ENCODE data around the gene TOGARAM2. TPM values are rescaled to one million over a fixed set of nuclear protein-coding genes. Genes with fewer than 3 reads are reported as not detected.

TOGARAM2 gene
- total RNA-seq, 1 experiment from 2014 or later: 0.61 TPM

GRCh38 chr2:29071032-29071975 lies 90.2 kb downstream of the TOGARAM2 start:
- BruUV-seq (replicated peaks): no TSS peak
- Mint-ChIP-seq H3K27me3 (ENCODE audit: insufficient read depth, unreplicated experiment) (no peaks in the 10 kb centered on the region), H3K9me3 (ENCODE audit: unreplicated experiment) (no peaks in the 10 kb centered on the region), H3K27ac (ENCODE audit: unreplicated experiment) (no peak overlapping the region), H3K4me1 (ENCODE audit: low read depth, unreplicated experiment) (no peaks in the 10 kb centered on the region), H3K36me3 (ENCODE audit: insufficient read depth, unreplicated experiment) (no peaks in the 10 kb centered on the region), H3K4me3 (ENCODE audit: unreplicated experiment) (no peak overlapping the region)
- CTCF ChIA-PET: no interaction called here
- Histone ChIP-seq H3K9me3 (no peaks in the 10 kb centered on the region), H3K36me3 (ENCODE audit: control insufficient read depth, insufficient read depth, low read length) (no peaks in the 10 kb centered on the region), H3K4me1 (no peaks in the 10 kb centered on the region), H3K27me3 (replicated peaks; ENCODE audit: control insufficient read depth, insufficient read depth, low read length) (no peaks in the 10 kb centered on the region), H3K4me3 (ENCODE audit: low read depth, low read length) (no peak overlapping the region)
- POLR2A ChIA-PET: interaction anchor here (0.6 kb wide), 1 partner anchor 31 kb away, joined by 3 read pairs; no protein-coding TSS in a partner anchor
- DNase-seq: no peak
- TF ChIP-seq CTCF (IDR thresholded peaks at IDR 0.05; ENCODE audit: insufficient read depth in 1 of 2, low read depth in 1 of 2, low read length in 1 of 2, severe bottlenecking in 1 of 2, unreplicated experiment in 1 of 2): no peak
- intact Hi-C loops (cut with micrococcal nuclease; ENCODE audit: unreplicated experiment): no loop called here

GRCh38 chr2:29072251-29072650 lies 91.2 kb downstream of the TOGARAM2 start:
- H3K4me1 ChIP-seq: no peaks in the 10 kb centered on the region
- Mint-ChIP-seq H3K9me3 (ENCODE audit: unreplicated experiment) (no peaks in the 10 kb centered on the region), H3K4me1 (ENCODE audit: low read depth, unreplicated experiment) (no peaks in the 10 kb centered on the region), H3K27me3 (ENCODE audit: insufficient read depth, unreplicated experiment) (no peaks in the 10 kb centered on the region), H3K36me3 (ENCODE audit: insufficient read depth, unreplicated experiment) (no peaks in the 10 kb centered on the region), H3K4me3 (ENCODE audit: unreplicated experiment) (no peak overlapping the region), H3K27ac (ENCODE audit: unreplicated experiment) (no peak overlapping the region)
- TF ChIP-seq CTCF (IDR thresholded peaks at IDR 0.05; ENCODE audit: insufficient read depth in 1 of 2, low read depth in 1 of 2, low read length in 1 of 2, severe bottlenecking in 1 of 2, unreplicated experiment in 1 of 2): no peak
- H3K36me3 ChIP-seq (ENCODE audit: control insufficient read depth, insufficient read depth, low read length): no peaks in the 10 kb centered on the region
- no TSS peak for BruUV-seq (replicated peaks)
- no peaks in the 10 kb centered on the region for H3K9me3 ChIP-seq
- no peak overlapping the region for H3K4me3 ChIP-seq (ENCODE audit: low read depth, low read length)
- ChIA-PET POLR2A (no interaction called here), CTCF (no interaction called here)
- H3K27me3 ChIP-seq (replicated peaks; ENCODE audit: control insufficient read depth, insufficient read depth, low read length): no peaks in the 10 kb centered on the region
- no peak for DNase-seq
- intact Hi-C loops (cut with micrococcal nuclease; ENCODE audit: unreplicated experiment): no loop called here

- Mint-ChIP-seq H3K9me3 (ENCODE audit: unreplicated experiment) (no peaks in the 10 kb centered on the region), H3K27me3 (ENCODE audit: insufficient read depth, unreplicated experiment) (no peaks in the 10 kb centered on the region), H3K4me3 (ENCODE audit: unreplicated experiment) (no peak overlapping the region), H3K36me3 (ENCODE audit: insufficient read depth, unreplicated experiment) (no peaks in the 10 kb centered on the region), H3K27ac (ENCODE audit: unreplicated experiment) (no peak overlapping the region), H3K4me1 (ENCODE audit: low read depth, unreplicated experiment) (no peaks in the 10 kb centered on the region)
- Histone ChIP-seq H3K9me3 (no peaks in the 10 kb centered on the region), H3K27me3 (replicated peaks; ENCODE audit: control insufficient read depth, insufficient read depth, low read length) (no peaks in the 10 kb centered on the region), H3K4me1 (no peaks in the 10 kb centered on the region), H3K4me3 (ENCODE audit: low read depth, low read length) (no peak overlapping the region), H3K36me3 (ENCODE audit: control insufficient read depth, insufficient read depth, low read length) (no peaks in the 10 kb centered on the region)
- no peak for DNase-seq
- ChIA-PET CTCF (no interaction called here), POLR2A (no interaction called here)
- intact Hi-C loops (cut with micrococcal nuclease; ENCODE audit: unreplicated experiment): no loop called here
- no TSS peak for BruUV-seq (replicated peaks)
- no peak for TF ChIP-seq CTCF (IDR thresholded peaks at IDR 0.05; ENCODE audit: insufficient read depth in 1 of 2, low read depth in 1 of 2, low read length in 1 of 2, severe bottlenecking in 1 of 2, unreplicated experiment in 1 of 2)
Observed at GRCh38 chr2:29072971-29073725, 92.0 kb downstream of the TOGARAM2 start.
